Breast epithelium (tissue), 4 donors: Measurements from ENCODE around the gene MAPRE2. TPM values are rescaled to one million over a fixed set of nuclear protein-coding genes. Genes with fewer than 3 reads are reported as not detected.

Experiments used
- DNase-seq, 2 donors: peaks; one replicate each; pipeline ENCODE4 v3.0.0-alpha.2; 2019; ENCODE audit warnings: low spot score in 2 of 2
- H3K27ac ChIP-seq, 2 donors: fragments of 200-600 bp; sonication (generic) in 1 of 2; one replicate each; pipeline ENCODE4 v1.5.1; 2016 to 2019; ENCODE audit warnings: mild to moderate bottlenecking in 1 of 2
- H3K27me3 ChIP-seq, 2 donors: fragments of 200-600 bp; sonication (generic) in 1 of 2; one replicate each; pipeline versions ENCODE4 v1.5.1 to v1.6.0; 2017 to 2019; ENCODE audit warnings: control low read depth in 1 of 2, mild to moderate bottlenecking in 1 of 2
- H3K36me3 ChIP-seq: fragments of 200-600 bp; one replicate; pipeline ENCODE4 v1.5.1; 2019
- H3K4me1 ChIP-seq, 2 donors: fragments of 200-600 bp; sonication (generic); one replicate each; pipeline ENCODE4 v1.5.1; 2016 to 2019; ENCODE audit warnings: control low read depth in 1 of 2
- H3K4me3 ChIP-seq, 3 donors: fragments of 200-600 bp; sonication (generic); 1 replicate in 2 of 3; 2 replicates in 1 of 3; pipeline ENCODE4 v1.5.1; 2016 to 2019; ENCODE audit warnings: mild to moderate bottlenecking in 3 of 3, moderate library complexity in 2 of 3
- H3K9me3 ChIP-seq, 2 donors: fragments of 200-600 bp; sonication (generic) in 1 of 2; one replicate each; pipeline ENCODE4 v1.5.1; 2016 to 2019; ENCODE audit warnings: control low read depth in 1 of 2
- CTCF ChIP-seq, 3 donors: fragments of 450-650 bp; IDR thresholded peaks; one replicate each; pipeline ENCODE4 v1.5.1; 2016 to 2017; ENCODE audit warnings: antibody characterized with exemption in 3 of 3, mild to moderate bottlenecking in 3 of 3, moderate library complexity in 3 of 3
- POLR2A ChIP-seq: fragments of 450-650 bp; IDR thresholded peaks from one replicate; pipeline ENCODE4 v1.6.1; 2016; ENCODE audit warnings: antibody characterized with exemption, mild to moderate bottlenecking, moderate library complexity
- POLR2AphosphoS5 ChIP-seq, 3 donors: sonication (generic); formaldehyde crosslinking; IDR thresholded peaks; one replicate each; pipeline ENCODE4 v1.6.1; 2017; ENCODE audit warnings: antibody characterized with exemption in 3 of 3
- intact Hi-C: fragments of 100-400 bp; cut with DNase I; formaldehyde crosslinking; loops from one replicate; pipeline ENCODE4 v1.15.1; 2023; ENCODE audit warnings: low total_unique reads
- total RNA-seq, 3 donors: library from RNA; depleted of rRNA; stranded (reverse); fragments of >200 nt; gene quantifications; one replicate each; pipeline ENCODE4 v1.1.0, GENCODE V29; 2016

MAPRE2 gene
- total RNA-seq, 3 donors from 2014 or later, result 17.0 to 38.8 (median 21.3) TPM

GRCh38 chr18:35051641-35052377 lies 10.6 kb downstream of the MAPRE2 start:
- intact Hi-C loops, result no loop called here
- no peaks in the 10 kb centered on the region for H3K4me1 ChIP-seq
- H3K4me3 ChIP-seq, result no peak overlapping the region
- no peaks in the 10 kb centered on the region for H3K27me3 ChIP-seq
- no peaks in the 10 kb centered on the region for H3K36me3 ChIP-seq
- H3K9me3 ChIP-seq, result no peaks in the 10 kb centered on the region
- TF ChIP-seq CTCF (IDR thresholded peaks at IDR 0.05) (no peak), POLR2A (no peak), POLR2AphosphoS5 (IDR thresholded peaks at IDR 0.05) (no peak)
- H3K27ac ChIP-seq, result no peak overlapping the region
- no peak for DNase-seq

GRCh38 chr18:35054401-35054800 lies 13.2 kb downstream of the MAPRE2 start:
- Histone ChIP-seq H3K27me3 (no peaks in the 10 kb centered on the region), H3K27ac (no peak overlapping the region), H3K4me1 (no peaks in the 10 kb centered on the region), H3K4me3 (no peak overlapping the region), H3K9me3 (no peaks in the 10 kb centered on the region), H3K36me3 (no peaks in the 10 kb centered on the region)
- intact Hi-C loops, result no loop called here
- DNase-seq, result no peak
- no peak for TF ChIP-seq POLR2A
- TF ChIP-seq POLR2AphosphoS5 (IDR thresholded peaks at IDR 0.05), result no peak
- no peak for TF ChIP-seq CTCF (IDR thresholded peaks at IDR 0.05)

GRCh38 chr18:35055105-35055504 lies 13.9 kb downstream of the MAPRE2 start:
- no peaks in the 10 kb centered on the region for H3K4me1 ChIP-seq
- H3K4me3 ChIP-seq, result no peak overlapping the region
- no peaks in the 10 kb centered on the region for H3K9me3 ChIP-seq
- no peaks in the 10 kb centered on the region for H3K36me3 ChIP-seq
- intact Hi-C loops, result no loop called here
- TF ChIP-seq POLR2A (no peak), CTCF (IDR thresholded peaks at IDR 0.05) (no peak), POLR2AphosphoS5 (IDR thresholded peaks at IDR 0.05) (no peak)
- no peaks in the 10 kb centered on the region for H3K27me3 ChIP-seq
- no peak overlapping the region for H3K27ac ChIP-seq
- DNase-seq, result no peak

GRCh38 chr18:35055726-35056125 lies 14.5 kb downstream of the MAPRE2 start:
- intact Hi-C loops, result no loop called here

GRCh38 chr18:35059280-35059927 lies 18.2 kb downstream of the MAPRE2 start:
- Histone ChIP-seq H3K4me3 (no peak overlapping the region), H3K27me3 (no peaks in the 10 kb centered on the region), H3K36me3 (no peaks in the 10 kb centered on the region), H3K9me3 (no peaks in the 10 kb centered on the region), H3K27ac (no peak overlapping the region), H3K4me1 (no peaks in the 10 kb centered on the region)
- no peak for TF ChIP-seq POLR2AphosphoS5 (IDR thresholded peaks at IDR 0.05)
- no peak for DNase-seq
- intact Hi-C loops, result no loop called here

More at GRCh38 chr18:35055726-35056125, 14.5 kb downstream of the MAPRE2 start:
- no peak overlapping the region for H3K27ac ChIP-seq
- no peak for TF ChIP-seq POLR2A
- TF ChIP-seq POLR2AphosphoS5 (IDR thresholded peaks at IDR 0.05), result no peak
- DNase-seq, result no peak
- no peaks in the 10 kb centered on the region for H3K36me3 ChIP-seq
- no peaks in the 10 kb centered on the region for H3K4me1 ChIP-seq
- H3K27me3 ChIP-seq, result no peaks in the 10 kb centered on the region
- H3K9me3 ChIP-seq, result no peaks in the 10 kb centered on the region
- no peak overlapping the region for H3K4me3 ChIP-seq

- Histone ChIP-seq H3K27ac (no peak overlapping the region), H3K4me1 (no peaks in the 10 kb centered on the region), H3K27me3 (no peaks in the 10 kb centered on the region), H3K36me3 (no peaks in the 10 kb centered on the region), H3K9me3 (no peaks in the 10 kb centered on the region), H3K4me3 (no peak overlapping the region)
- no peak for DNase-seq
- no peak for TF ChIP-seq POLR2A
- TF ChIP-seq CTCF (IDR thresholded peaks at IDR 0.05), result no peak
- TF ChIP-seq POLR2AphosphoS5 (IDR thresholded peaks at IDR 0.05), result no peak
- intact Hi-C loops, result no loop called here
These were observed 19.1 kb downstream of the MAPRE2 start for GRCh38 chr18:35060122-35060815.
